Dermis blood vessel endothelial cell (primary cell): ENCODE results near the gene TRIP11. TPM values are rescaled to one million over a fixed set of nuclear protein-coding genes. Genes with fewer than 3 reads are reported as not detected.

Experiments used
- DNase-seq: peaks from one replicate; pipeline ENCODE4 v3.0.0; 2010
- total RNA-seq: library from RNA; depleted of rRNA; stranded (reverse); fragments of >200 nt; gene quantifications from 2 replicates; pipeline ENCODE4 v1.2.3, GENCODE V29; 2014

The TRIP11 gene
- total RNA-seq, 1 donor from 2014 or later: 43.2 TPM

DNA sequence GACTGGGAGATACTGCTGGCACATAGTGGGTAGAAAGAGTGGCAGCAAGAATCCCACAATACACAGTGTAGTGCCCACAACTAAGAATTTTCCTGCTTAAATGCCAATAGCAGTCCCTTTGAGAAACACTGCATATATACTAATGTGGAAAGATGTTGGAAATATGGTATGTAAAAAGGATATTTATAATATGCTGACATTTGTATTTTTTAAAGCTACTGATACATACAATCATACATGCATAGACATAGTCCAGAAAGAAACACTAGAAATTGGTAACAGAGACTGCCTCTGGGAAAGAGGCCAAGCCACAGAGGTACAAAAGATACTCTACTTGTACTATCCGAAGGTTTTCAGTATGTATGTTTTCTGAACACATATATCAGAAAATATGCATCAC, 30.3 kb downstream of the TRIP11 start:
- DNase-seq: no peak

- DNase-seq: no peak
Observed at GRCh38 chr14:92005019-92005418, 34.8 kb downstream of the TRIP11 start.

- DNase-seq: no peak
Observed at GRCh38 chr14:92004062-92004461, 35.8 kb downstream of the TRIP11 start.

GRCh38 chr14:91998667-91999570, 40.9 kb downstream of the TRIP11 start:
- peak; percentile 42 for DNase-seq

DNA sequence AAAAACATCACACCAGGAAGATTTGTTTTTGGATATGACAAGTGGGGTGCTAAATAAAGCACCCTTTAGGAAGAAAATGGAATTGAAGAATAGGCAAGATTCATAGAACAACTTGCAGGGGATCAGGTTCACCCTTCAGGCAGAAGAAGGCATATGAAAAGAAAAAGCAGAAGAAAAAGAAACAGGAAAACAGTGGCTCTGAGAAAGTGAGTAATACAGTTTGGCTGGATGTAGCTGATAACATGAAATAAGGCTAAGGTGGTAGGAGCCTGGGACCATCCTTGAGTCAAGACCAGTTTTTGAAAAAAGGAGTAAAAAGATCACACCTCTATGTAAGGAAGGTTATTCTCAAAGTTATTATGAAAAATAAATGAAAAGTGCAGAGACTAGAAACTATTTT, 42.4 kb downstream of the TRIP11 start:
- peak; percentile 38 for DNase-seq

DNA sequence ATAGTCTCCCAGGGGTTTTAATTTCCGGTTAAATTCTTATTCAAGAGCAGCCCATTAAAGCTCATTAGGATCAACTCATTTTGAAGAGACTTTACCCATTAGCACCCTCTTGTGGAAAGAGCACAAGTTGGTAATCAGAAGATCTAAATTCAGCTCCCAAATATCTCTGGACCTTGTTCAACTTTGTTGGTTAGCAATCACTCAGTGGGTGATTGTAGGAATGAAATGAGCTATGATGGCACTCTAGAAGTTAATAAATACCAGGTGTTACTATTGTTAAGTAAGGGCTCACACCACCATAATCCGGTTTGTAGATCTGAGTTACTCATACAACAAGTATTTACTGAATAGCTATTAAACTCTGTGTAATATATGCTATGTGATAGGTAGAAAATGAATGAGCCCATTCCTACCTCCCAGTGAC, 42.9 kb downstream of the TRIP11 start:
- peak; percentile 80 for DNase-seq

- DNase-seq: no peak
Observed at GRCh38 chr14:91987192-91987591, 52.7 kb downstream of the TRIP11 start.

DNA sequence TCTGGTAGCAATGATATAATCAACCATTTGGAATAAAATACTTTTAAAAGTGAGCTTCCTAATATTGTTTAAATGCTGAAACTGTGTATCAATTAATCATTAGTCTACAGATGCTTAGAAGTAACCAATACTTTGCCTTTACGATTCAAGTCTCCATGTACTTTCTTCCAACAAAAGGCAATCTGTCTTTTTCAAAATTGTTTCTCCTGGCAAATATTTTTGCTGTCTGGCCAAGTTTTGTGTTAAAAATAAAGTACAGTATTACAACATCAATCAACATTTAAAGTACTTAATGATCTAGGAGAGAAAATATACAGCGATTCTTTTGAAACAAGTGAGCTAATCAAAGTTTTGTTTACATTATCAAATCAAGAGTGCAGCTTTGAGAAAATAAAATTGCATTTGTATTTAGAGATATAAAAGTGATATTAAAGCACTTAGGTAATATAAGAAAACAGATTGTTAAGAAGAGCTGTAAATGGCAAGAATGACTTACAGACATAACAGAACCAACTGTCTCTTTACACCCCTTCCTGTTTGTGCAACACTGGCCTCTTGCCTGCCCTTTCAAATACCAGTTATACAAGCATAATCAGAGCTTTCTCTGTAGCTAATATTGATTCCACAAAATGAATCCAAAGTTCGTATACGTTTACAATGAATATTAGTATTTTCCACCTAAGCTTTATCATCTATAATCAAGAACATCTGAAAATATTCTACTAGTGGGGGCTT, 54.2 kb downstream of the TRIP11 start:
- peak; percentile 15 for DNase-seq

- peak; percentile 46 for DNase-seq
Observed at GRCh38 chr14:91985008-91985407, 54.9 kb downstream of the TRIP11 start.

GRCh38 chr14:91983588-91983987, 56.3 kb downstream of the TRIP11 start:
- peak; percentile 39 for DNase-seq

- peak; percentile 92 for DNase-seq
Observed at GRCh38 chr14:91980157-91980556, 59.7 kb downstream of the TRIP11 start.

GRCh38 chr14:91977884-91978283, 62.0 kb downstream of the TRIP11 start:
- no peak for DNase-seq

- no peak for DNase-seq
Observed at GRCh38 chr14:91975763-91976162, 64.1 kb downstream of the TRIP11 start.

DNA sequence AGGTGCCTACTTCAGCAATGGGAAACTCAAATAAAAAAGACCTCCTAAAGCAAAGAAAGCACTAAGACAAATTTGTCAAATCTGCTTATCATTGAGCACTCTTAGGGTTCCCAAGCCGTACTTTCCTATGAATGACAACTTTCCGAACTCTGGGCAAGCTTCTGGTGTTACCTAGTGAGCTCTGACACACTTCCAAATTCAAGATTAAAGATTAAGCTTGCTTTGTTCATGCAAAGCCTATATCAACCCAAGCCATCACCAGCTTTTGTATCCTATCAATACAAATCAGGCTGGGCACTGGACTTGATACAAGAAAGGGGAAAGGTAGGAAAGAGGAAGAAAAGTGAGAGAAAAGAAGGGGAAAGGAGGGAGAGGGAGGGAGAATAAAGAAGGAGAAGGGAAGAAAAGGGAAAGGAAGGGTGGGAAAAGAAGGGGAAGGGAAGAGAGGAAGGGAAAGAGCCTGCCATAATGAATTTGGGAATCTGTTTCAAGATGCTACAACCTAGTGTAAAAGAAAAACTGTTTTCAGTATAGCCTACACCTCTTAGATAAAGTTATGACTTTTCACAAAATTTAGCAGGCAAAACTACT, 68.6 kb downstream of the TRIP11 start:
- DNase-seq: no peak

DNA sequence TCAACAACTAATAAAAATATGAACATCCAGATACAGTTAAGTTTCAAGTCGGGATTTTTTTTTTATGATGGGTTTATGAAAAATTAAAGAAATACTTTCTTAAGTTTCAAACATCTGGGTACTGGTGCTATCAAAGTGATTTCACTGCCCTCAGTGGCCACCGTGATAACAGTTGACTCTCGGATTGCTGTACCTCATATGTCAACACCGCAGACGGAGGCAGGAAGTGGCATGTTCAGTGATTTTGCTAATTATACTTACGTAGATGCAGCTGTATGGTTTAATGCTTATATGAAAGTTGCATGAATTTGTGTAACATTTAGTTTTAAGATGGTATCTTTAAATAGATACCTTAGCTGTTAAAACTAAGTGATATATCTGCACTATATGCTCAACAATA, 71.6 kb downstream of the TRIP11 start:
- DNase-seq: no peak

DNA sequence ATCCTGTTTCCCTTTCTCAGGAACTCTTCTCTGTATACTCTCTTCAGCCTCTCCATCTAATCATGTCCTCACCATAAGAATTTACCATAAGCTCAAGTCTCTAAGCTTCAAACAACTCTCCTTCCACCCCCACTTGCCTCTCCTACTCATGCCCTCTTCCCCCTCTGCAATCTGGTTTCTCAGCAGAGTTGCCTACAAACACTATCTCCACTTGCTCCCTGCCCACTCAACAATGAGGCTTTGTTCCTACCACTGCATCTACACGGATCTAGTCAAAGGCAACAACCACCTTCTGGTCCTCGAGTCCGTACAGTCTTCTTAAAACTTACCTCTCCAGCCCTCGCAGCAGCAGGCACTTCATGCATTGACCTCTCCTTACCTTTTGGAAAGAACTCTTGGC, 75.1 kb downstream of the TRIP11 start:
- DNase-seq: no peak

GRCh38 chr14:91964011-91964410, 75.8 kb downstream of the TRIP11 start:
- DNase-seq: no peak

DNA sequence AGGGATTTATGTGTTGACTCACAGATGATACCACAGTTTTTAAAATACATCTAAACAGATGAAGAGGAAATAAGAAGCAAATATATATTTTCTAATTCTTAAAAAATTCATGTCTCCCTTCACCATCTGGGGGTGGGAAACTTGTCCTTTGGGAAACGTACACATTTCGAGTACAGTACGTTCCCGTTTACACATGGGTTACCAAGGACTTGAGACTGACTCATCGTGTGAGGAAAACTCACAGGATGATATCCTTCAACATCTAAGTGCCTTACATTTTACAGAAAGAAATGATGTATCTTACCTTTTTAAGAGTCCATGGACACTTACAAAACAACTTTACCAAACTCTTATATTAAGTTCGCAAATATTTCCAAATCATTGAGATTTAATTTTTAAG, 76.4 kb downstream of the TRIP11 start:
- no peak for DNase-seq

- DNase-seq: no peak
Observed at GRCh38 chr14:91961297-91962220, 78.3 kb downstream of the TRIP11 start.

DNA sequence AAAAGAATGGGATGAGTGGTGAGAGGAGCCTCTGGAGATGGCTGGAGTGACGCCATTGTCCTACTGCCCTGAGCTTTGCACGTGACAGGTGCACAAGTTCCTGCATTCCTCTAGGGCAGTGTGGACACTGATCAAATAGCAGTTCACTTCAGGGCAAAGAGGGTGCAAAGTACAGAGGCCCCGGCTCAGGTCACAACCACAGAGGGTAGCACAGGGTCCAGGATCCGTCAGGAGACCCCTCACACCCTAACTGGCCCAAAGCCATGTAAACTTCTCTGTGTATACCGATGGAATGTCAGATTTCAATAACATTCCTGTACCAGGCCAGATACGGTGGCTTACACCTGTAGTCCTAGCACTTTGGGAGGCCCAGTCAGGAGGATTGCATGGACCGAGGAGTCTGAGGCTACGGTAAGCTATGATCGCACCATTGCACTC, 82.0 kb downstream of the TRIP11 start:
- no peak for DNase-seq

DNA sequence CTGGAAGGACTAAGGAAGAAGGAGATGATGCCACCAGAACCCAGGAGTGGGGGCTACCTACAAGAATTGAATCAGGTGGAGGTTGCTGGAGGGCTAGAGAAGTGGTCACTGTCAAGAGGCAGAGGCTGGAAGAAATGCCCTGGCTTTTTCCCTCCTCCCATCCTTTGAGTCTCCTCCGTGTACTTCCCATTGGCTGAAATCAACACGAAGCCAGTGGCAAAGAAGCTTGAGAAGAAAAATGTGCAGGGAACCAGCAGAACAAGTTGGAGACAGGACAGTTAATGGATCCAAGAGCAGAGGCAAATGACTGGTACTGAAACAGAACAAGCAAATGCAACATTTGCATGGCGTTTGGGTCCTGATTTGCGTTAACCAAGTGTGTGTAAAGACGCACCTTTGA, 83.2 kb downstream of the TRIP11 start:
- DNase-seq: no peak

GRCh38 chr14:91955168-91955567, 84.7 kb downstream of the TRIP11 start:
- no peak for DNase-seq
